Hepatocyte (in vitro differentiated cells): ENCODE results near the gene BABAM1. TPM values are rescaled to one million over a fixed set of nuclear protein-coding genes. Genes with fewer than 3 reads are reported as not detected.

Source experiments
- DNase-seq: peaks from one replicate; pipeline ENCODE4 v3.0.0-alpha.2; 2016; ENCODE audit warnings: low spot score
- H2AFZ ChIP-seq: fragments of 200-600 bp; sonication (generic); 2 replicates; pipeline ENCODE4 v1.6.0; 2016; ENCODE audit warnings: antibody characterized with exemption, mild to moderate bottlenecking
- H3K27ac ChIP-seq: fragments of 200-600 bp; sonication (generic); 2 replicates; pipeline ENCODE4 v1.5.1; 2016; ENCODE audit warnings: mild to moderate bottlenecking
- H3K27me3 ChIP-seq: fragments of 200-600 bp; sonication (generic); 2 replicates; pipeline ENCODE4 v1.6.1; 2016
- H3K36me3 ChIP-seq: fragments of 200-600 bp; sonication (generic); replicated peaks from 2 replicates; pipeline ENCODE4 v1.5.1; 2016; ENCODE audit warnings: low read depth; ENCODE audit not compliant: insufficient read depth
- H3K4me1 ChIP-seq: fragments of 200-600 bp; sonication (generic); 2 replicates; pipeline ENCODE4 v1.5.1; 2016; ENCODE audit warnings: mild to moderate bottlenecking, moderate library complexity; ENCODE audit not compliant: insufficient read depth
- H3K4me2 ChIP-seq: fragments of 200-600 bp; sonication (generic); 2 replicates; pipeline ENCODE4 v1.6.0; 2016
- H3K4me3 ChIP-seq: fragments of 200-600 bp; sonication (generic); 2 replicates; pipeline ENCODE4 v1.5.1; 2016; ENCODE audit warnings: mild to moderate bottlenecking
- H3K79me2 ChIP-seq: fragments of 200-600 bp; sonication (generic); 2 replicates; pipeline ENCODE4 v1.6.0; 2017; ENCODE audit warnings: mild to moderate bottlenecking
- H3K9me2 ChIP-seq: fragments of 200-600 bp; sonication (generic); replicated peaks from 2 replicates; pipeline ENCODE4 v1.6.0; 2017; ENCODE audit warnings: mild to moderate bottlenecking; ENCODE audit not compliant: insufficient read depth
- H3K9me3 ChIP-seq: fragments of 200-600 bp; sonication (generic); 2 replicates; pipeline ENCODE4 v1.5.1; 2016; ENCODE audit warnings: low read depth, mild to moderate bottlenecking
- H4K20me1 ChIP-seq: fragments of 200-600 bp; sonication (generic); 2 replicates; pipeline ENCODE4 v1.6.0; 2016; ENCODE audit warnings: mild to moderate bottlenecking; ENCODE audit not compliant: insufficient read depth, poor library complexity, severe bottlenecking
- EZH2 ChIP-seq: fragments of 200-600 bp; sonication (generic); IDR thresholded peaks from 2 replicates; pipeline ENCODE4 v1.6.1; 2016; ENCODE audit warnings: antibody characterized with exemption, mild to moderate bottlenecking, borderline replicate concordance
- EZH2phosphoT487 ChIP-seq: fragments of 200-600 bp; sonication (generic); IDR thresholded peaks from one replicate; pipeline ENCODE4 v1.6.1; 2018; ENCODE audit warnings: antibody characterized with exemption, mild to moderate bottlenecking, low read depth, moderate library complexity; ENCODE audit not compliant: unreplicated experiment, severe bottlenecking
- WGBS: methylation state at CpG from one replicate; pipeline ENCODE4 v1.1.6; 2016; ENCODE audit warnings: low lambda C conversion rate; ENCODE audit errors: missing lambda C conversion rate; 5-methylcytosine and 5-hydroxymethylcytosine counted together
- polyA plus RNA-seq: library from polyadenylated mRNA; unstranded; fragments of >200 nt; fragmentation: Nextera tagmentation; extraction: Ambion mirVana; gene quantifications from 2 replicates; pipeline ENCODE4 v1.2.1, GENCODE V29; 2016
- total RNA-seq: library from RNA; depleted of rRNA; stranded (reverse); fragments of >200 nt; gene quantifications from 2 replicates; pipeline ENCODE4 v1.2.3, GENCODE V29; 2014
- TF ChIP-seq, protein P1 (sequence below): fragments of 200-600 bp; sonication (generic); IDR thresholded peaks from 2 replicates; pipeline ENCODE4 v1.5.1; 2016; ENCODE audit warnings: antibody characterized with exemption, mild to moderate bottlenecking; ENCODE audit not compliant: poor library complexity

The BABAM1 gene
- total and polyA plus RNA-seq, 2 experiments from 2014 or later = 63.8 to 94.1 TPM

DNA sequence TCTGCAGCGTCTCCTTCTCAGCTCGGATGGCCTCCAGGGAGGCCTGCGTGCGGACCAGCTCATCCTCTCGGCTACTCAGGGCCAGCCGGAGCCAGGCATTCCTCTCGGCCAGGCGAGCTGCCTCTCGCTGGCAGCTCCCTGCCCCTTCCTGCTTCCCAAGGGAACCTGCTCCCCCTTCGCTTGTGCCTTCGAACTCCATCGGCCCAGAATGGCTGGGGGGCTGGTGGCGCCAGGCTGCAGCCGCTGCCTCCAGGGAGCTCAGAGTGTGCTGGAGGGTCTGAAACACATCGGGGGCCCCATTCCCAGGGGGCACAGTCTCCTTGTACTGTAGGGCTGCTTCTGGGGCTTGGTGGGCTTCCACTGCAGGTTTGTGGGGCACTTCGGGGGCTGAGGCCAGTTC, 4.7 kb upstream of the BABAM1 start:
- no peak overlapping the region for H3K4me2 ChIP-seq
- H3K9me3 ChIP-seq = no peaks in the 10 kb centered on the region
- no peak for DNase-seq
- H3K4me3 ChIP-seq = no peak overlapping the region
- no peak overlapping the region for H3K27ac ChIP-seq
- 85% methylated on average over 14 of the region's 16 CpGs for WGBS
- H3K79me2 ChIP-seq = no peaks in the 10 kb centered on the region
- H3K27me3 ChIP-seq = no peaks in the 10 kb centered on the region
- H3K9me2 ChIP-seq = no peaks in the 10 kb centered on the region
- TF ChIP-seq EZH2 = no peak
- TF ChIP-seq, protein P1, sequence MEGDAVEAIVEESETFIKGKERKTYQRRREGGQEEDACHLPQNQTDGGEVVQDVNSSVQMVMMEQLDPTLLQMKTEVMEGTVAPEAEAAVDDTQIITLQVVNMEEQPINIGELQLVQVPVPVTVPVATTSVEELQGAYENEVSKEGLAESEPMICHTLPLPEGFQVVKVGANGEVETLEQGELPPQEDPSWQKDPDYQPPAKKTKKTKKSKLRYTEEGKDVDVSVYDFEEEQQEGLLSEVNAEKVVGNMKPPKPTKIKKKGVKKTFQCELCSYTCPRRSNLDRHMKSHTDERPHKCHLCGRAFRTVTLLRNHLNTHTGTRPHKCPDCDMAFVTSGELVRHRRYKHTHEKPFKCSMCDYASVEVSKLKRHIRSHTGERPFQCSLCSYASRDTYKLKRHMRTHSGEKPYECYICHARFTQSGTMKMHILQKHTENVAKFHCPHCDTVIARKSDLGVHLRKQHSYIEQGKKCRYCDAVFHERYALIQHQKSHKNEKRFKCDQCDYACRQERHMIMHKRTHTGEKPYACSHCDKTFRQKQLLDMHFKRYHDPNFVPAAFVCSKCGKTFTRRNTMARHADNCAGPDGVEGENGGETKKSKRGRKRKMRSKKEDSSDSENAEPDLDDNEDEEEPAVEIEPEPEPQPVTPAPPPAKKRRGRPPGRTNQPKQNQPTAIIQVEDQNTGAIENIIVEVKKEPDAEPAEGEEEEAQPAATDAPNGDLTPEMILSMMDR = no peak
- no peak for TF ChIP-seq EZH2phosphoT487
- H3K4me1 ChIP-seq = no peaks in the 10 kb centered on the region
- no peaks in the 10 kb centered on the region for H3K36me3 ChIP-seq
- H4K20me1 ChIP-seq = no peaks in the 10 kb centered on the region
- H2AFZ ChIP-seq = no peak overlapping the region

DNA sequence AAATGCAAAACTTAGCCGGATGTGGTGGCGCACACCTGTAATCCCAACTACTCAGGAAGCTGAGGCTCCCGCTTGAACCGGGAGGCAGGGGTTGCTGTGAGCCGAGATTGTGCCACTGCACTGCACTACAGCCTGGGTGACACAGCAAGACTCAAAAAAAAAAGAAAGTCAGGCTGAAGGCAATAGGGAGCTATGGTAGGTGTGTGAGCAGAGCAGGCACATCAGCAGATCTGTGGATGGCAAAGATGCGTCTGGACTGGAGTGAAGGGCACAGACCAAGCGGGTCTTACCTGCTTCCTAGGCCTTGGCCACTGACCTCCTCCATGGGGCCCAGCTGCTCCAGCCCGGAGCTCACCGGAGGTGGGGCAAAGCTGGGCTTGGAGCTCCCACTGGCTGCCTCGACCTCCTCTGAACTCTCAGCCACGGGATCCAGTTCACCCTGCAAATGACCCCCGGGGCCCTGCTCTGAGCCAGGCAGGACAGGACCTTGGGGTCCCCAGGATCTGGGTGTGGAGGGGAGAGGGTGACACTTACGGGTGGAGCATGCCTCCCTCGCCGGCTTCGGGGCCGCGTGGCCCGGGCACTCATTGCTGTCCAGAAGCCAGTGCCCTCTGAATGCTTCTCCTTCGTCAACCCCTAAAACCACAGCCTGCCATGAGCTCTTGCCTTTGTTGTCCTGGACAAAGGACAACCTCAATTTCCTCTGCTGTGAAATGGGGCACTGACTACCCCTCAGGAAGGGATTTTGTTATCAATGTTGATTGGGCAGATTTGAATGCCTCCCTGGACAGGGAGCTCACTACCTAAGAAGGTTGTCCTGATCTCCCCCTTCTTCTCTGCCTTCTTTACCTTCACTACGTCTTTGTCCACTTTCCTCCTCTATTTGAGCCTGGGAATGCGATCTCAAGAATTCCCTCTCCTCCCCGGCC, 3.3 kb upstream of the BABAM1 start:
- Histone ChIP-seq H3K79me2 (peaks cover 9% of the 10 kb centered on the region), H3K36me3 (no peaks in the 10 kb centered on the region), H3K4me1 (peaks cover 4% of the 10 kb centered on the region), H3K4me3 (no peak overlapping the region), H3K9me3 (no peaks in the 10 kb centered on the region), H4K20me1 (no peaks in the 10 kb centered on the region), H2AFZ (no peak overlapping the region), H3K4me2 (no peak overlapping the region), H3K9me2 (no peaks in the 10 kb centered on the region), H3K27ac (no peak overlapping the region), H3K27me3 (no peaks in the 10 kb centered on the region)
- WGBS = 91% methylated on average over 23 of the region's 23 CpGs
- TF ChIP-seq EZH2 = no peak
- TF ChIP-seq EZH2phosphoT487 = no peak
- TF ChIP-seq, protein P1 = no peak
- DNase-seq = no peak

DNA sequence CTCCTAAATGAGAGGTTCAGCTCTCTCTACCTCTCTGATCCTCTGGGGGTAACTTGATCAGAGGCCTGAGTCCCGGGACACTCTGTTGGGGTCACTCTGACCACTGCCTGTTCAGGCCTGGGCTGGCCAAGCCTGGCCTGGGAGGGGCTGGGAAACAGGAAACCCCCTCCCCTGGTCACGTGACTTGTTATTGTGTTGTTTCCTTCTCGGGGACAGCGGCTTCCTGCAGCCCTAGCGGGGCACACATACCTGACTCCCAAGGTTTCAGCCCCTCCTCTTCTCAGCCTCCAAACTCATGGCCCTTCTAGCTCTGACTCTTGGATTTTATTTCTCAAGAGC, 2.6 kb upstream of the BABAM1 start, which contains the start of gene USHBP1:
Gene USHBP1 (minus strand): TSS at position 105 of the 339 bp plus-strand sequence. CDS start 446 bp downstream, outside the sequence.
- 57% methylated on average over 5 of the region's 5 CpGs for WGBS
- H3K36me3 ChIP-seq = no peaks in the 10 kb centered on the region
- no peak within 1 kb of the TSS for H2AFZ ChIP-seq
- no peak within 1 kb of the TSS for H3K4me2 ChIP-seq
- H3K27ac ChIP-seq = no peak within 1 kb of the TSS
- peaks cover 4% of the 10 kb centered on the region for H3K4me1 ChIP-seq
- no peak for DNase-seq
- H4K20me1 ChIP-seq = no peaks in the 10 kb centered on the region
- H3K79me2 ChIP-seq = peaks cover 10% of the 10 kb centered on the region
- H3K27me3 ChIP-seq = no peaks in the 10 kb centered on the region
- no peak within 1 kb of the TSS for H3K4me3 ChIP-seq
- H3K9me3 ChIP-seq = no peaks in the 10 kb centered on the region
- no peaks in the 10 kb centered on the region for H3K9me2 ChIP-seq
- TF ChIP-seq EZH2phosphoT487 (no peak), EZH2 (no peak)
- TF ChIP-seq, protein P1 = no peak
